Ramos (cell line): ENCODE results near the gene RBBP8NL.

ENCODE experiments used
- in situ Hi-C: fragments of 300-500 bp; cut with MboI; formaldehyde crosslinking; loops from one replicate; pipeline ENCODE4 v1.14.3; 2022; ENCODE audit warnings: low sequenced_read_pairs; ENCODE audit not compliant: unreplicated experiment

The RBBP8NL gene

GRCh38 chr20:62409931-62410745, 17.2 kb downstream of the RBBP8NL start:
- in situ Hi-C loops: loop anchor here (10.0 kb wide), 1 partner anchor 385 kb away; the partner anchor contains the start of gene MRGBP

- in situ Hi-C loops: loop anchor here (10.0 kb wide), 1 partner anchor 386 kb away; the partner anchor contains the start of gene MRGBP
Measured at GRCh38 chr20:62409086-62409853, 18.1 kb downstream of the RBBP8NL start.

GRCh38 chr20:62408640-62409039, 18.7 kb downstream of the RBBP8NL start:
- in situ Hi-C loops: loop anchor here (10.0 kb wide), 1 partner anchor 386 kb away; the partner anchor contains the start of gene MRGBP

- in situ Hi-C loops: loop anchor here (10.0 kb wide), 1 partner anchor 387 kb away; the partner anchor contains the start of gene MRGBP
Measured at GRCh38 chr20:62408055-62408454, 19.3 kb downstream of the RBBP8NL start.

- in situ Hi-C loops: loop anchor here (10.0 kb wide), 1 partner anchor 387 kb away; the partner anchor contains the start of gene MRGBP
Measured at GRCh38 chr20:62407221-62407992, 19.9 kb downstream of the RBBP8NL start, which contains the start of gene CABLES2. Gene CABLES2, minus strand, starts transcription at chr20:62407285. Its CDS starts 9 bp downstream, at chr20:62407276.

GRCh38 chr20:62406635-62407176, 20.6 kb downstream of the RBBP8NL start:
- in situ Hi-C loops: loop anchor here (10.0 kb wide), 1 partner anchor 388 kb away; the partner anchor contains the start of gene MRGBP

GRCh38 chr20:62405981-62406513, 21.3 kb downstream of the RBBP8NL start:
- in situ Hi-C loops: loop anchor here (10.0 kb wide), 1 partner anchor 389 kb away; the partner anchor contains the start of gene MRGBP

GRCh38 chr20:62405108-62405980, 22.0 kb downstream of the RBBP8NL start:
- in situ Hi-C loops: loop anchor here (10.0 kb wide), 1 partner anchor 389 kb away; the partner anchor contains the start of gene MRGBP

GRCh38 chr20:62404761-62405107, 22.6 kb downstream of the RBBP8NL start:
- in situ Hi-C loops: loop anchor here (10.0 kb wide), 1 partner anchor 390 kb away; the partner anchor contains the start of gene MRGBP

- in situ Hi-C loops: loop anchor here (10.0 kb wide), 1 partner anchor 391 kb away; the partner anchor contains the start of gene MRGBP
Measured at GRCh38 chr20:62404112-62404665, 23.1 kb downstream of the RBBP8NL start.

- in situ Hi-C loops: loop anchor here (10.0 kb wide), 1 partner anchor 391 kb away; the partner anchor contains the start of gene MRGBP
Measured at GRCh38 chr20:62403331-62403730, 24.0 kb downstream of the RBBP8NL start.

- in situ Hi-C loops: loop anchor here (10.0 kb wide), 1 partner anchor 392 kb away; the partner anchor contains the start of gene MRGBP
Measured at GRCh38 chr20:62402456-62403150, 24.7 kb downstream of the RBBP8NL start.

GRCh38 chr20:62401331-62401779, 26.0 kb downstream of the RBBP8NL start:
- in situ Hi-C loops: loop anchor here (10.0 kb wide), 1 partner anchor 393 kb away; the partner anchor contains the start of gene MRGBP

- in situ Hi-C loops: loop anchor here (10.0 kb wide), 1 partner anchor 394 kb away; the partner anchor contains the start of gene MRGBP
Measured at GRCh38 chr20:62400541-62400940, 26.8 kb downstream of the RBBP8NL start.

- in situ Hi-C loops: loop anchor here (10.0 kb wide), 1 partner anchor 395 kb away; the partner anchor contains the start of gene MRGBP
Measured at GRCh38 chr20:62400021-62400420, 27.3 kb downstream of the RBBP8NL start.

- in situ Hi-C loops: no loop called here
Measured at GRCh38 chr20:62398120-62398821, 29.1 kb downstream of the RBBP8NL start.
